HCT116 (cell line): ENCODE data around the gene APBA1. TPM values are rescaled to one million over a fixed set of nuclear protein-coding genes. Genes with fewer than 3 reads are reported as not detected.

ENCODE experiments used
- ATAC-seq: fragments of 200-7000 bp; cut with Tn5 transposase; 2 replicates; pipeline ENCODE4 v1.9.1; 2020; ENCODE audit warnings: mild to moderate bottlenecking, moderate library complexity
- BruUV-seq: library from RNA; stranded (reverse); fragments of 400-500 nt; replicated peaks from 2 replicates; lab custom pipeline; 2021; lab: Mats Ljungman, UMichigan
- CTCF ChIA-PET: fragments of 300-600 bp; sonication (Branson Sonifier 250); formaldehyde crosslinking; loops from one replicate; lab custom pipeline; 2021; ENCODE audit warnings: antibody characterized with exemption; lab: Charles Lee
- POLR2A ChIA-PET: fragments of 300-600, 350-600 bp; sonication (Branson Sonifier 250); formaldehyde crosslinking; loops from one replicate; lab custom pipeline; 2021; ENCODE audit warnings: antibody characterized with exemption; lab: Charles Lee
- RAD21 ChIA-PET, 2 experiments: fragments of 300-600 bp; sonication (Branson Sonifier 250); formaldehyde crosslinking; loops; one replicate each; lab custom pipeline; 2023; ENCODE audit warnings: low total read pairs in 2 of 2; ENCODE audit not compliant: uncharacterized antibody in 2 of 2, unreplicated experiment in 2 of 2, low non-redundant PET in 1 of 2; lab: Charles Lee
- DNase-seq: peaks from one replicate; pipeline ENCODE4 v3.0.0-alpha.2; 2010; ENCODE audit warnings: low read depth, low spot score
- H2AFZ ChIP-seq: fragments of 200-600 bp; shearing (Covaris generic), sonication (generic); 2 replicates; pipeline ENCODE4 v1.6.1; 2017; ENCODE audit warnings: low read depth, mixed run types, mixed read lengths, antibody characterized with exemption, low read length; ENCODE audit not compliant: poor library complexity, severe bottlenecking
- H3K27ac ChIP-seq: 2 replicates; pipeline ENCODE4 v1.5.1; 2012; ENCODE audit warnings: low read depth, low read length
- H3K27me3 ChIP-seq: fragments of 200-600 bp; sonication (generic); 2 replicates; pipeline ENCODE4 v1.6.1; 2016; ENCODE audit warnings: mixed run types, low read length, mixed read lengths; ENCODE audit not compliant: insufficient read depth
- H3K36me3 ChIP-seq, 2 experiments: fragments of 200-500 bp in 1 of 2; fragments of 200-600 bp in 1 of 2; sonication (Bioruptor generic) in 1 of 2; sonication (generic) in 1 of 2; 2 replicates each; pipeline versions ENCODE4 v1.5.1 to v1.6.1; 2014 to 2016; ENCODE audit warnings: low read length in 2 of 2, inconsistent platforms in 1 of 2, mixed read lengths in 1 of 2, mixed run types in 1 of 2; ENCODE audit not compliant: insufficient read depth in 2 of 2, control insufficient read depth in 1 of 2
- H3K4me1 ChIP-seq, 2 experiments: fragments of 200-600 bp in 1 of 2; sonication (generic) in 1 of 2; 2 replicates each; pipeline versions ENCODE4 v1.5.1 to v1.6.1; 2012 to 2017; ENCODE audit warnings: low read length in 2 of 2, inconsistent platforms in 1 of 2, mild to moderate bottlenecking in 1 of 2, mixed read lengths in 1 of 2, mixed run types in 1 of 2, moderate library complexity in 1 of 2; ENCODE audit not compliant: insufficient read depth in 2 of 2, control insufficient read depth in 1 of 2
- H3K4me2 ChIP-seq: fragments of 200-600 bp; sonication (generic); 2 replicates; pipeline ENCODE4 v1.6.1; 2017; ENCODE audit warnings: mixed run types, low read length, mixed read lengths
- H3K4me3 ChIP-seq, 2 experiments: fragments of 200-600 bp in 1 of 2; sonication (generic) in 1 of 2; replicated peaks in 1 of 2; 2 replicates each; pipeline ENCODE4 v1.5.1; 2011 to 2016; ENCODE audit warnings: low read length in 2 of 2, control low read depth in 1 of 2, low read depth in 1 of 2, mild to moderate bottlenecking in 1 of 2, mixed read lengths in 1 of 2, mixed run types in 1 of 2
- H3K79me2 ChIP-seq: fragments of 200-600 bp; sonication (generic); 2 replicates; pipeline ENCODE4 v1.6.1; 2017; ENCODE audit warnings: mild to moderate bottlenecking, mixed run types, low read length, moderate library complexity, mixed read lengths; ENCODE audit not compliant: insufficient read depth
- H3K9ac ChIP-seq: fragments of 200-600 bp; sonication (generic); 2 replicates; pipeline ENCODE4 v1.6.1; 2016; ENCODE audit warnings: low read length, mixed read lengths
- H3K9me2 ChIP-seq: fragments of 200-600 bp; sonication (generic), shearing (Covaris generic); 2 replicates; pipeline ENCODE4 v1.6.1; 2017; ENCODE audit warnings: mixed run types, mild to moderate bottlenecking, moderate library complexity; ENCODE audit not compliant: insufficient read depth
- H3K9me3 ChIP-seq, 2 experiments: fragments of 200-500 bp in 1 of 2; fragments of 200-600 bp in 1 of 2; sonication (Bioruptor generic) in 1 of 2; sonication (generic) in 1 of 2; 2 replicates each; pipeline ENCODE4 v1.6.1; 2014 to 2017; ENCODE audit warnings: low read length in 2 of 2, mixed read lengths in 2 of 2, inconsistent platforms in 1 of 2, low read depth in 1 of 2, mild to moderate bottlenecking in 1 of 2, mixed run types in 1 of 2, moderate library complexity in 1 of 2; ENCODE audit not compliant: control insufficient read depth in 1 of 2, insufficient read depth in 1 of 2
- H4K20me1 ChIP-seq: fragments of 200-600 bp; sonication (generic), shearing (Covaris generic); 2 replicates; pipeline ENCODE4 v1.6.1; 2017; ENCODE audit warnings: mixed run types, mild to moderate bottlenecking, moderate library complexity; ENCODE audit not compliant: insufficient read depth
- CBX3 ChIP-seq: IDR thresholded peaks from 2 replicates; pipeline ENCODE4 v1.6.1; 2012; ENCODE audit warnings: low read depth
- EGR1 ChIP-seq: IDR thresholded peaks from 2 replicates; pipeline ENCODE4 v1.6.1; 2012; ENCODE audit warnings: low read depth
- EZH2 ChIP-seq: fragments of 200-600 bp; sonication (generic); IDR thresholded peaks from 2 replicates; pipeline ENCODE4 v1.6.1; 2017; ENCODE audit warnings: antibody characterized with exemption, mixed run types
- EZH2phosphoT487 ChIP-seq: fragments of 200-600 bp; IDR thresholded peaks from 2 replicates; pipeline ENCODE4 v1.6.1; 2018; ENCODE audit warnings: antibody characterized with exemption, borderline replicate concordance
- JUND ChIP-seq: IDR thresholded peaks from 2 replicates; pipeline ENCODE4 v1.6.1; 2012
- POLR2A ChIP-seq: IDR thresholded peaks from 2 replicates; pipeline ENCODE4 v1.7.0; 2011; ENCODE audit warnings: borderline replicate concordance; ENCODE audit not compliant: insufficient read depth, insufficient read length; ENCODE audit errors: extremely low read depth
- POLR2AphosphoS5 ChIP-seq: IDR thresholded peaks from 2 replicates; pipeline ENCODE4 v1.6.1; 2011; ENCODE audit warnings: mild to moderate bottlenecking, low read depth, low read length, moderate library complexity
- RAD21 ChIP-seq: IDR thresholded peaks from 2 replicates; pipeline ENCODE4 v1.6.1; 2012; ENCODE audit warnings: low read depth, mild to moderate bottlenecking
- SIN3A ChIP-seq: IDR thresholded peaks from 2 replicates; pipeline ENCODE4 v1.6.1; 2012; ENCODE audit warnings: low read depth
- SP1 ChIP-seq: IDR thresholded peaks from 2 replicates; pipeline ENCODE4 v1.6.1; 2012; ENCODE audit warnings: low read depth
- SRF ChIP-seq: IDR thresholded peaks from 2 replicates; pipeline ENCODE4 v1.6.1; 2012; ENCODE audit warnings: low read depth
- TCF7L2 ChIP-seq: IDR thresholded peaks from 2 replicates; pipeline ENCODE4 v1.7.0; 2011; ENCODE audit warnings: borderline replicate concordance, inconsistent platforms; ENCODE audit not compliant: insufficient read depth, insufficient read length; ENCODE audit errors: extremely low read depth
- YY1 ChIP-seq: IDR thresholded peaks from 2 replicates; pipeline ENCODE4 v1.6.1; 2011; ENCODE audit warnings: low read length, low read depth, moderate library complexity, mild to moderate bottlenecking; ENCODE audit not compliant: insufficient replicate concordance; ENCODE audit errors: extremely low read depth
- ZFX ChIP-seq: fragments of 450-650 bp; IDR thresholded peaks from 2 replicates; pipeline ENCODE4 v1.6.1; 2017
- intact Hi-C: fragments of 100-400 bp; cut with micrococcal nuclease; formaldehyde crosslinking; loops from 2 replicates; pipeline ENCODE4 v1.10.0; 2022
- total RNA-seq: library from RNA; stranded (reverse); gene quantifications from one replicate; pipeline ENCODE4 v1.2.1, GENCODE V29; 2021; ENCODE audit not compliant: unreplicated experiment
- TF ChIP-seq, protein P1 (sequence below): IDR thresholded peaks from 2 replicates; pipeline ENCODE4 v1.6.1; 2012; ENCODE audit warnings: low read depth
- TF ChIP-seq, protein P2 (sequence below): IDR thresholded peaks from 2 replicates; pipeline ENCODE4 v1.6.1; 2012
- TF ChIP-seq, protein P3 (sequence below), 3 experiments: fragments of 200-600 bp in 1 of 3; sonication (generic) in 1 of 3; IDR thresholded peaks in 2 of 3; conservative IDR thresholded peaks in 1 of 3; 2 replicates each; pipeline ENCODE4 v1.5.1; 2012 to 2017; ENCODE audit warnings: low read depth in 2 of 3, low read length in 2 of 3, antibody characterized with exemption in 1 of 3, borderline replicate concordance in 1 of 3, control low read depth in 1 of 3, mild to moderate bottlenecking in 1 of 3, mixed read lengths in 1 of 3, mixed run types in 1 of 3, moderate library complexity in 1 of 3; ENCODE audit not compliant: insufficient read depth in 1 of 3
- TF ChIP-seq, protein P4 (sequence below): IDR thresholded peaks from 2 replicates; pipeline ENCODE4 v1.6.1; 2012
- TF ChIP-seq, protein P5 (sequence below): IDR thresholded peaks from 2 replicates; pipeline ENCODE4 v1.6.1; 2011; ENCODE audit warnings: mild to moderate bottlenecking, low read length, moderate library complexity; ENCODE audit not compliant: insufficient replicate concordance; ENCODE audit errors: extremely low read depth

APBA1 gene
- total RNA-seq, 1 experiment from 2014 or later: 0.20 TPM

DNA sequence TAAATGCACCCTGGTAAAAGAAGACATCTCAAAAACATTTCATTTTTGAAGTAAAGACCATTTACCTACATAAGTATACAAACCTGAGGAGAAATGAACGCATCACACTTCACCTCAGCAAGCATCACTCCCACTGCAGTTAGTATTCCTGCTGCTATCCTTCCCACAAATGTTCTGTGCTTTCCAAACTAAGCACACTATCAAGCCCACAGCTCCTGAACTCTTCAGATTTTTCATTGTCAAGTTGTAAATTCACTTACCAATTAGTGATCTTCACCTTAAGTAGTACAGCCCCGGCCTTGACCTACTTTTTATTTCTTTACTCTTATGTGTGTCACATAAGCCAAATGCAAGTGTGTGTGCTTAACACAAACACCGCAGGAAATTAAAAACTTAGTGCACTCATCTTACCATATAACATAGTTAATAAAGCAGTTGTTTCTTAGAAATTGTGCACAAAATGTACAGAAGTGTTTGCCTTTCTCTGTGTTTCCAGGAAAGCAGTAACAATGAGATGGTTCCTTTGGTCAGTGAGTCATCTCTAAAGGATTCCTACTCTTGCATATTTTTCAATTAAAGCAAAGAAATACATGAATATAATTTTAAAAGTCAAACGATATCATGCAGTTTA, 169.4 kb downstream of the APBA1 start:
- no peaks in the 10 kb centered on the region for H4K20me1 ChIP-seq
- TF ChIP-seq, protein P1, sequence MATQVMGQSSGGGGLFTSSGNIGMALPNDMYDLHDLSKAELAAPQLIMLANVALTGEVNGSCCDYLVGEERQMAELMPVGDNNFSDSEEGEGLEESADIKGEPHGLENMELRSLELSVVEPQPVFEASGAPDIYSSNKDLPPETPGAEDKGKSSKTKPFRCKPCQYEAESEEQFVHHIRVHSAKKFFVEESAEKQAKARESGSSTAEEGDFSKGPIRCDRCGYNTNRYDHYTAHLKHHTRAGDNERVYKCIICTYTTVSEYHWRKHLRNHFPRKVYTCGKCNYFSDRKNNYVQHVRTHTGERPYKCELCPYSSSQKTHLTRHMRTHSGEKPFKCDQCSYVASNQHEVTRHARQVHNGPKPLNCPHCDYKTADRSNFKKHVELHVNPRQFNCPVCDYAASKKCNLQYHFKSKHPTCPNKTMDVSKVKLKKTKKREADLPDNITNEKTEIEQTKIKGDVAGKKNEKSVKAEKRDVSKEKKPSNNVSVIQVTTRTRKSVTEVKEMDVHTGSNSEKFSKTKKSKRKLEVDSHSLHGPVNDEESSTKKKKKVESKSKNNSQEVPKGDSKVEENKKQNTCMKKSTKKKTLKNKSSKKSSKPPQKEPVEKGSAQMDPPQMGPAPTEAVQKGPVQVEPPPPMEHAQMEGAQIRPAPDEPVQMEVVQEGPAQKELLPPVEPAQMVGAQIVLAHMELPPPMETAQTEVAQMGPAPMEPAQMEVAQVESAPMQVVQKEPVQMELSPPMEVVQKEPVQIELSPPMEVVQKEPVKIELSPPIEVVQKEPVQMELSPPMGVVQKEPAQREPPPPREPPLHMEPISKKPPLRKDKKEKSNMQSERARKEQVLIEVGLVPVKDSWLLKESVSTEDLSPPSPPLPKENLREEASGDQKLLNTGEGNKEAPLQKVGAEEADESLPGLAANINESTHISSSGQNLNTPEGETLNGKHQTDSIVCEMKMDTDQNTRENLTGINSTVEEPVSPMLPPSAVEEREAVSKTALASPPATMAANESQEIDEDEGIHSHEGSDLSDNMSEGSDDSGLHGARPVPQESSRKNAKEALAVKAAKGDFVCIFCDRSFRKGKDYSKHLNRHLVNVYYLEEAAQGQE: no peak
- TF ChIP-seq ZFX (no peak), POLR2AphosphoS5 (no peak), SP1 (no peak), SRF (no peak), YY1 (no peak), EGR1 (no peak), SIN3A (no peak), EZH2 (no peak), TCF7L2 (no peak), RAD21 (no peak), CBX3 (no peak), JUND (no peak), POLR2A (no peak), EZH2phosphoT487 (no peak)
- TF ChIP-seq, protein P2, sequence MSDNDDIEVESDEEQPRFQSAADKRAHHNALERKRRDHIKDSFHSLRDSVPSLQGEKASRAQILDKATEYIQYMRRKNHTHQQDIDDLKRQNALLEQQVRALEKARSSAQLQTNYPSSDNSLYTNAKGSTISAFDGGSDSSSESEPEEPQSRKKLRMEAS: no peak
- TF ChIP-seq, protein P3, sequence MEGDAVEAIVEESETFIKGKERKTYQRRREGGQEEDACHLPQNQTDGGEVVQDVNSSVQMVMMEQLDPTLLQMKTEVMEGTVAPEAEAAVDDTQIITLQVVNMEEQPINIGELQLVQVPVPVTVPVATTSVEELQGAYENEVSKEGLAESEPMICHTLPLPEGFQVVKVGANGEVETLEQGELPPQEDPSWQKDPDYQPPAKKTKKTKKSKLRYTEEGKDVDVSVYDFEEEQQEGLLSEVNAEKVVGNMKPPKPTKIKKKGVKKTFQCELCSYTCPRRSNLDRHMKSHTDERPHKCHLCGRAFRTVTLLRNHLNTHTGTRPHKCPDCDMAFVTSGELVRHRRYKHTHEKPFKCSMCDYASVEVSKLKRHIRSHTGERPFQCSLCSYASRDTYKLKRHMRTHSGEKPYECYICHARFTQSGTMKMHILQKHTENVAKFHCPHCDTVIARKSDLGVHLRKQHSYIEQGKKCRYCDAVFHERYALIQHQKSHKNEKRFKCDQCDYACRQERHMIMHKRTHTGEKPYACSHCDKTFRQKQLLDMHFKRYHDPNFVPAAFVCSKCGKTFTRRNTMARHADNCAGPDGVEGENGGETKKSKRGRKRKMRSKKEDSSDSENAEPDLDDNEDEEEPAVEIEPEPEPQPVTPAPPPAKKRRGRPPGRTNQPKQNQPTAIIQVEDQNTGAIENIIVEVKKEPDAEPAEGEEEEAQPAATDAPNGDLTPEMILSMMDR (IDR thresholded peaks at IDR 0.05 in 2 of 3, conservative IDR thresholded peaks at IDR 0.05 in 1 of 3; ENCODE audit: borderline replicate concordance in 1 of 3, insufficient read depth in 1 of 3, low read depth in 2 of 3, low read length in 2 of 3): no peak
- TF ChIP-seq, protein P4, sequence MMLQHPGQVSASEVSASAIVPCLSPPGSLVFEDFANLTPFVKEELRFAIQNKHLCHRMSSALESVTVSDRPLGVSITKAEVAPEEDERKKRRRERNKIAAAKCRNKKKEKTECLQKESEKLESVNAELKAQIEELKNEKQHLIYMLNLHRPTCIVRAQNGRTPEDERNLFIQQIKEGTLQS: no peak
- TF ChIP-seq, protein P5, sequence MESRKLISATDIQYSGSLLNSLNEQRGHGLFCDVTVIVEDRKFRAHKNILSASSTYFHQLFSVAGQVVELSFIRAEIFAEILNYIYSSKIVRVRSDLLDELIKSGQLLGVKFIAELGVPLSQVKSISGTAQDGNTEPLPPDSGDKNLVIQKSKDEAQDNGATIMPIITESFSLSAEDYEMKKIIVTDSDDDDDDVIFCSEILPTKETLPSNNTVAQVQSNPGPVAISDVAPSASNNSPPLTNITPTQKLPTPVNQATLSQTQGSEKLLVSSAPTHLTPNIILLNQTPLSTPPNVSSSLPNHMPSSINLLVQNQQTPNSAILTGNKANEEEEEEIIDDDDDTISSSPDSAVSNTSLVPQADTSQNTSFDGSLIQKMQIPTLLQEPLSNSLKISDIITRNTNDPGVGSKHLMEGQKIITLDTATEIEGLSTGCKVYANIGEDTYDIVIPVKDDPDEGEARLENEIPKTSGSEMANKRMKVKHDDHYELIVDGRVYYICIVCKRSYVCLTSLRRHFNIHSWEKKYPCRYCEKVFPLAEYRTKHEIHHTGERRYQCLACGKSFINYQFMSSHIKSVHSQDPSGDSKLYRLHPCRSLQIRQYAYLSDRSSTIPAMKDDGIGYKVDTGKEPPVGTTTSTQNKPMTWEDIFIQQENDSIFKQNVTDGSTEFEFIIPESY: no peak
- no peak overlapping the region for H3K27ac ChIP-seq
- no peak for DNase-seq
- CTCF ChIA-PET: no interaction called here
- no peaks in the 10 kb centered on the region for H3K79me2 ChIP-seq
- no peak overlapping the region for H2AFZ ChIP-seq
- POLR2A ChIA-PET: no interaction called here
- H3K4me3 ChIP-seq: no peak overlapping the region
- no peaks in the 10 kb centered on the region for H3K9me3 ChIP-seq
- RAD21 ChIA-PET: no interaction called here
- H3K4me2 ChIP-seq: no peak overlapping the region
- BruUV-seq: no TSS peak
- H3K9ac ChIP-seq: no peak overlapping the region
- no peaks in the 10 kb centered on the region for H3K36me3 ChIP-seq
- H3K9me2 ChIP-seq: no peaks in the 10 kb centered on the region
- intact Hi-C loops: no loop called here
- no peaks in the 10 kb centered on the region for H3K4me1 ChIP-seq
- peaks cover 24% of the 10 kb centered on the region for H3K27me3 ChIP-seq
- no peak for ATAC-seq
